Measurements from ENCODE around the gene GLT8D1. TPM values are rescaled to one million over a fixed set of nuclear protein-coding genes. Genes with fewer than 3 reads are reported as not detected.
A peak's percentile ranks its signal among the peaks of the same experiment; 100 is the strongest.

GLT8D1 gene
- total RNA-seq, 1 donor: 7.6 TPM

GRCh38 chr3:52694528-52695189, 10.9 kb downstream of the GLT8D1 start:
- H3K27me3 ChIP-seq (ENCODE audit: insufficient read depth, low read length): no peaks in the 10 kb centered on the region
- H3K4me1 ChIP-seq (ENCODE audit: insufficient read depth, low read length): peaks cover 4% of the 10 kb centered on the region
- no peak overlapping the region for H3K4me3 ChIP-seq (ENCODE audit: low read length)
- H3K9me3 ChIP-seq (ENCODE audit: low read depth, low read length): no peaks in the 10 kb centered on the region

GRCh38 chr3:52693071-52693470, 12.5 kb downstream of the GLT8D1 start:
- Histone ChIP-seq H3K4me1 (ENCODE audit: insufficient read depth, low read length) (peaks cover 4% of the 10 kb centered on the region), H3K27me3 (ENCODE audit: insufficient read depth, low read length) (no peaks in the 10 kb centered on the region), H3K4me3 (ENCODE audit: low read length) (no peak overlapping the region), H3K9me3 (ENCODE audit: low read depth, low read length) (no peaks in the 10 kb centered on the region)

GRCh38 chr3:52690560-52690959, 15.0 kb downstream of the GLT8D1 start:
- peaks cover 16% of the 10 kb centered on the region for H3K4me1 ChIP-seq (ENCODE audit: insufficient read depth, low read length)
- H3K4me3 ChIP-seq (ENCODE audit: low read length): no peak overlapping the region
- no peaks in the 10 kb centered on the region for H3K9me3 ChIP-seq (ENCODE audit: low read depth, low read length)
- H3K27me3 ChIP-seq (ENCODE audit: insufficient read depth, low read length): no peaks in the 10 kb centered on the region

GRCh38 chr3:52689151-52689550, 16.4 kb downstream of the GLT8D1 start:
- H3K9me3 ChIP-seq (ENCODE audit: low read depth, low read length): no peaks in the 10 kb centered on the region
- no peaks in the 10 kb centered on the region for H3K27me3 ChIP-seq (ENCODE audit: insufficient read depth, low read length)
- H3K4me1 ChIP-seq (ENCODE audit: insufficient read depth, low read length): peaks cover 20% of the 10 kb centered on the region
- no peak overlapping the region for H3K4me3 ChIP-seq (ENCODE audit: low read length)

DNA sequence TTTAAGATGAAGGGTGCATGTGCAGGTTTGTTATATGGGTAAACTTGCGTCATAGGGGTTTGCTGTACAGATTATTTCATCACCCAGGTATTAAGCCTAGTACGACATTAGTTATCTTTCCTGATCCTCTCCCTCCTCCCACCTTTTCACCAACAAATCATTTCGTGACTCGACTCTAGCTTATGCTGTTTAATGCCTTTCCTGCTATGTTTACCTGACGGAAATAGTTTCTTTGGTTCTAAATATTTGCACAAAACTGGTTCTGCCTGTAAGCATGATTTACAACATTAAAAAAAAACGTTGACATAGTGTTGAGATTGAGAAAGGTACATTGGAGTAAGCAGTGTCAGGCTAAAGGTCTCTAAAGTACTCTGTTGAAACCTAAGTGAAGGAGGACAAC, 17.3 kb downstream of the GLT8D1 start:
- Histone ChIP-seq H3K27me3 (ENCODE audit: insufficient read depth, low read length) (no peaks in the 10 kb centered on the region), H3K4me1 (ENCODE audit: insufficient read depth, low read length) (peaks cover 29% of the 10 kb centered on the region), H3K9me3 (ENCODE audit: low read depth, low read length) (no peaks in the 10 kb centered on the region), H3K4me3 (ENCODE audit: low read length) (no peak overlapping the region)

DNA sequence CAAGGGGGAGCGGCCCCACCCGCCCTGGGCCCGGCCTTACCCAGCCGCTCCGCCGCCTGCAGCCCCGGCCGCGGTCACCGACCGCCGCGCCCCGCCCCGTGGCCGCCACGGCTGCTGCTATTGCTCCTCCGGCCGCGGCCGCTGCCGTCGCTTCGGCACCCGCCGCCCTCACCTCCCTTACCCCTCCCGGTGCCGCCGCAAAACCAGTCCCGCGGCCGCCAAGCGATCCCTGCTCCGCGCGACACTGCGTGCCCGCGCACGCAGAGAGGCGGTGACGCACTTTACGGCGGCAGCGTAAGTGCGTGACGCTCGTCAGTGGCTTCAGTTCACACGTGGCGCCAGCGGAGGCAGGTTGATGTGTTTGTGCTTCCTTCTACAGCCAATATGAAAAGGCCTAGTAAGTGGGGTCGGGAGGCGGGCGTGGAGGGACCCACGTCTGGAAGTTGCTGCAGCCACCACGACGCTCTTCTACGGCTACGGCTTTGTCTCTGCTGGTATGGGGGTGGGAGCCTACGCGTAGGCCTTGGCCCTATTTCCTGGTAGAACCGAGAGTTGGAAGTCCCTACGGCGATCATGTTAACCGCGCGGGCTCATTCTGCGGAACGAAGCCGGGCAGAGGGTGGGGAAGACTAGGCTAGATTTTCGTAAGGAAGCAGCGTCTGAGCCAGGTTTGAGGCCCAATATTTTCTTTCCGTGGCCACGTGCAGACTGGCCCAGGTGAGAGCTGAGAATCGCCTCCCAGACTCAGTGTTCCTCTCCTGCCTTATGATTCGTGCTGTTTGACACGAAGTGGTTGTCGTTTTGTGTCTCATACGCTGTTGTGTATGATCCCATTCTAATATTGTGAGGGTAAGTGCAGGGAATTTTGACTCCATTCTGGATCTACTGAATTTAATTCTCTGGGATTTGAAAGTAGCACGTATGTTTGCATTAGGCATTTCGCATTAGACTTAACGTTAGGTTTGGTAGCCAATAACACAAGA, 19.6 kb downstream of the GLT8D1 start, which contains the start of the genes GNL3 and PBRM1:
Gene GNL3 (plus strand): TSS at position 324 of the 983 bp plus-strand sequence. CDS start 61 bp downstream, at position 385.
Gene PBRM1 (minus strand): TSS at position 205 of the 983 bp plus-strand sequence.
- H3K4me1 ChIP-seq (ENCODE audit: insufficient read depth, low read length): peaks cover 49% of the 10 kb centered on the region
- no peaks in the 10 kb centered on the region for H3K27me3 ChIP-seq (ENCODE audit: insufficient read depth, low read length)
- H3K9me3 ChIP-seq (ENCODE audit: low read depth, low read length): no peaks in the 10 kb centered on the region
- H3K4me3 ChIP-seq (ENCODE audit: low read length): peak within 1 kb of the TSS; percentile 69

DNA sequence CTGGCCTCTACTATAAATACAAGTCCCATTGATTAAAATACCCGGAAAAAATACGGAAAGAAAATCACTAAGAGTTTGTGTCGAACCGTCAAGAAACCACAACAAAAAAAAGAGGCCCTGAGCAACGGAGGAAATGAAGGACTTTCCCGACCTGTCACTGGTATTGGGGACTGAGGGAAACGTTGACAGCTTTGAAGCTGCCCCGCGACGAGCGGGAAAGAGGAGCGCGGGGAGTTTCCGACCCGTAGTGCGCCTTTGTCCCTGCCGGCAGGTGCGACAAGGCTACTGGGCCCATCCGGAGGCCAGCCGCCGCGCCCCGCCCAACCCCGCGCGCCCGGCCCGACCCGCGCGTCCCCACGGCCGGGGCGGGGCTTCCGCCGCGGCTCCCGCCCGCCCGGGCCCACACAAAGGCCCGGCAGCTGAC, 20.3 kb downstream of the GLT8D1 start:
- Histone ChIP-seq H3K4me1 (ENCODE audit: insufficient read depth, low read length) (peaks cover 54% of the 10 kb centered on the region), H3K4me3 (ENCODE audit: low read length) (peak overlapping the region; percentile 69), H3K27me3 (ENCODE audit: insufficient read depth, low read length) (no peaks in the 10 kb centered on the region)

GRCh38 chr3:52684184-52684583, 21.4 kb downstream of the GLT8D1 start:
- H3K4me3 ChIP-seq (ENCODE audit: low read length): no peak overlapping the region
- H3K27me3 ChIP-seq (ENCODE audit: insufficient read depth, low read length): no peaks in the 10 kb centered on the region
- peaks cover 58% of the 10 kb centered on the region for H3K4me1 ChIP-seq (ENCODE audit: insufficient read depth, low read length)
- no peaks in the 10 kb centered on the region for H3K9me3 ChIP-seq (ENCODE audit: low read depth, low read length)

More for the DNA sequence above, 20.3 kb downstream of the GLT8D1 start:
- H3K9me3 ChIP-seq (ENCODE audit: low read depth, low read length): no peaks in the 10 kb centered on the region

DNA sequence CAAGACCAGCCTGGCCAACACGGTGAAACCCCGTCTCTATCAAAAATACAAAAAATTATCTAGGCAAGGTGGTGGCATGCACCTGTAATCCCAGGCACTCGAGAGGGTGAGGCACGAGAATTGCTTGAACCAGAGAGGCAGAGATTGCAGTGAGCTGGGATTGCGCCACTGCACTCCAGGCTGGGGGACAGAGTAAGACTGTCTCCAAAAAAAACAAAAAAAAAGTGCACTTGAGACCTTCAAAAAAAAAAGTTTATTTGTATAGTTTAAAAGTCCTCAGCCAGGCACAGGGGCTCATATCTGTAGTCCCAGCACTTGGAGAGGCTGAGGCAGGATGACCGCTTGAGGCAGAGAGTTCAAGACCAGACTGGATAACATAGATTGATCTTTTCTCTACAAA, 22.0 kb downstream of the GLT8D1 start:
- Histone ChIP-seq H3K9me3 (ENCODE audit: low read depth, low read length) (no peaks in the 10 kb centered on the region), H3K4me3 (ENCODE audit: low read length) (no peak overlapping the region), H3K27me3 (ENCODE audit: insufficient read depth, low read length) (no peaks in the 10 kb centered on the region), H3K4me1 (ENCODE audit: insufficient read depth, low read length) (peaks cover 58% of the 10 kb centered on the region)

DNA sequence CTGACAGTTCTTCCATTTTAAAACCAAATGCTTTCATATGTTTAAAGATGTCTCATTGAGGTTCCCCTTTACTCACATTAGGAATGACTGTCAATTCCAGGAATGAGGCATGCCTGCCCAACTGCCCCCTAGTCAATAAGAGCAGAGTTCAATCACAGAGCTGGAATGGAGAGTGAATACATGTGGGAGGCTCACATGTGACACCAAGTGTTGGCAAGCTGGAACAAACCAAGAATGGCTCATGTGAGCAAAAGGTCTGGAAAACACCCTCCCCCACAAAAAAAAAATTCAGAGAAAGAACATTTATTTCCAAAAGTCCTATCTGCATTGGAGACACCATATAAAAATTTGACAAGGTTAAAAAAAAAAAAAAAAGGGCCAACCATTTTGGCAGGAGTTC, 23.6 kb downstream of the GLT8D1 start:
- Histone ChIP-seq H3K9me3 (ENCODE audit: low read depth, low read length) (no peaks in the 10 kb centered on the region), H3K4me1 (ENCODE audit: insufficient read depth, low read length) (peaks cover 52% of the 10 kb centered on the region), H3K4me3 (ENCODE audit: low read length) (no peak overlapping the region), H3K27me3 (ENCODE audit: insufficient read depth, low read length) (no peaks in the 10 kb centered on the region)

GRCh38 chr3:52681596-52681995, 24.0 kb downstream of the GLT8D1 start:
- no peaks in the 10 kb centered on the region for H3K9me3 ChIP-seq (ENCODE audit: low read depth, low read length)
- H3K27me3 ChIP-seq (ENCODE audit: insufficient read depth, low read length): no peaks in the 10 kb centered on the region
- peaks cover 48% of the 10 kb centered on the region for H3K4me1 ChIP-seq (ENCODE audit: insufficient read depth, low read length)

GRCh38 chr3:52679811-52680210, 25.8 kb downstream of the GLT8D1 start:
- Histone ChIP-seq H3K4me3 (ENCODE audit: low read length) (no peak overlapping the region), H3K4me1 (ENCODE audit: insufficient read depth, low read length) (peaks cover 42% of the 10 kb centered on the region), H3K27me3 (ENCODE audit: insufficient read depth, low read length) (no peaks in the 10 kb centered on the region), H3K9me3 (ENCODE audit: low read depth, low read length) (no peaks in the 10 kb centered on the region)

More at GRCh38 chr3:52681596-52681995, 24.0 kb downstream of the GLT8D1 start:
- no peak overlapping the region for H3K4me3 ChIP-seq (ENCODE audit: low read length)

- no peaks in the 10 kb centered on the region for H3K9me3 ChIP-seq (ENCODE audit: low read depth, low read length)
- peaks cover 38% of the 10 kb centered on the region for H3K4me1 ChIP-seq (ENCODE audit: insufficient read depth, low read length)
- no peaks in the 10 kb centered on the region for H3K27me3 ChIP-seq (ENCODE audit: insufficient read depth, low read length)
- no peak overlapping the region for H3K4me3 ChIP-seq (ENCODE audit: low read length)
Observed at GRCh38 chr3:52679199-52679538, 26.4 kb downstream of the GLT8D1 start.

DNA sequence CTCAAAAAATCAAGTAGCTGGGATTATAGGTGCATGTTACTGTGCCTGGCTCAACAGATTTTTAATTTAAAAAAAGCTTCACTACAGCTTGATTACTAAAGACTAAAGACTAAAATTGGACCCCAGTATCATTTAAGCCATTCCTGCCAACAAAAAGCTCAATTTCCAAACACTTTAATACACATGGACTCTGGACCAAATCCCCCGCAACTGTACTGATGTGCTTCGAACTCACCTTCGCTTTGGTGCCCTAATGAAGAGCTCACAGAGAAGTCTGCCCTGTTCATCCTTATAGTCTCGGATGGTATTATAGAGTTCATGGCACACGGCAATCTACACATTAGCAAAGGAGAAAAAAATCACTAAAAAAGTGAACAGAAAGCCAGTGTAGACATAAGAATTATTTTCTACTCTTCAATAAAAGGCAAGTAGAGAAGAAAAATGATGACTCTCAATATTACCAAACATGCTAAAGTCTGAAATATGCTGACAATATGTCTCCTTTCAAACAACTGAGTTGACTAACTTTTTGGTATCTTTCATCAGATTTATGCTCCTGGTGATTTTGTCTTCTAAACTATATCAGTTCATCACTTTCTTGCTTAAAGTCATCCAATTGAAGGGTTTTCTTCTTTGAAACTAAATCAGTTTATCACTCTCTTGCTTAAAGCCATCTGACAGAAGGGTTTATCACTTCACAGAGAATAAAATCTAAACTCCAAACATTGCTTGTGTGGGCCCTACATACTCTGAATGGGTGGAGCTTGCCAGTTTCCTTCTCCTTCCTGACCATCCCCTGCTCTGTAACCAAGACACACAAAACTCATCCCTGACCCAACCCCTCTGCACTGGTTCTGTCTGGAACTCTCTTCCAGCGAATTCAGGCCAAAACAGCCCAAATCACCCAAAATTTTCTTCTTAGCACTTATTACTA, 27.1 kb downstream of the GLT8D1 start:
- Histone ChIP-seq H3K4me1 (ENCODE audit: insufficient read depth, low read length) (peaks cover 32% of the 10 kb centered on the region), H3K9me3 (ENCODE audit: low read depth, low read length) (no peaks in the 10 kb centered on the region), H3K4me3 (ENCODE audit: low read length) (no peak overlapping the region), H3K27me3 (ENCODE audit: insufficient read depth, low read length) (no peaks in the 10 kb centered on the region)

Measured in mononuclear cell (primary cell).